Activated CD4-positive, alpha-beta memory T cell treated with anti-CD3 and anti-CD28 coated beads for 36 hours (primary cell): ENCODE results near the gene ZFP36L2. TPM values are rescaled to one million over a fixed set of nuclear protein-coding genes. Genes with fewer than 3 reads are reported as not detected.

Experiments
- CTCF ChIA-PET: fragments of 350-600 bp; sonication (Branson Sonifier 250); formaldehyde crosslinking; loops from one replicate; lab custom pipeline; 2021; ENCODE audit warnings: antibody characterized with exemption, inconsistent platforms; lab: Charles Lee
- POLR2A ChIA-PET: fragments of 350-600 bp; sonication (Branson Sonifier 250); formaldehyde crosslinking; loops from one replicate; lab custom pipeline; 2021; ENCODE audit warnings: antibody characterized with exemption; lab: Charles Lee
- DNase-seq: peaks from one replicate; pipeline ENCODE4 v3.0.0-alpha.2; 2020
- H3K27ac Mint-ChIP-seq: one replicate; pipeline ENCODE4 v1.8.0; 2021; ENCODE audit warnings: mixed read lengths
- H3K27me3 Mint-ChIP-seq: one replicate; pipeline ENCODE4 v1.8.0; 2021; ENCODE audit warnings: mixed read lengths
- H3K36me3 Mint-ChIP-seq: one replicate; pipeline ENCODE4 v1.8.0; 2021; ENCODE audit warnings: mixed read lengths
- H3K4me1 Mint-ChIP-seq: one replicate; pipeline ENCODE4 v1.8.0; 2021; ENCODE audit warnings: low read depth, mixed read lengths
- H3K4me3 Mint-ChIP-seq: one replicate; pipeline ENCODE4 v1.8.0; 2021; ENCODE audit warnings: mild to moderate bottlenecking, mixed read lengths
- H3K9me3 Mint-ChIP-seq: one replicate; pipeline ENCODE4 v1.8.0; 2021; ENCODE audit warnings: mixed read lengths
- intact Hi-C: fragments of 100-400 bp; cut with micrococcal nuclease; formaldehyde crosslinking; loops from one replicate; pipeline ENCODE4 v1.15.1; 2023
- total RNA-seq, 2 experiments: library from RNA; stranded (reverse); gene quantifications; one replicate each; pipeline ENCODE4 v1.2.3, GENCODE V29; 2021

Gene ZFP36L2
- total RNA-seq, 2 experiments from 2014 or later: 78.4 to 79.8 TPM

DNA sequence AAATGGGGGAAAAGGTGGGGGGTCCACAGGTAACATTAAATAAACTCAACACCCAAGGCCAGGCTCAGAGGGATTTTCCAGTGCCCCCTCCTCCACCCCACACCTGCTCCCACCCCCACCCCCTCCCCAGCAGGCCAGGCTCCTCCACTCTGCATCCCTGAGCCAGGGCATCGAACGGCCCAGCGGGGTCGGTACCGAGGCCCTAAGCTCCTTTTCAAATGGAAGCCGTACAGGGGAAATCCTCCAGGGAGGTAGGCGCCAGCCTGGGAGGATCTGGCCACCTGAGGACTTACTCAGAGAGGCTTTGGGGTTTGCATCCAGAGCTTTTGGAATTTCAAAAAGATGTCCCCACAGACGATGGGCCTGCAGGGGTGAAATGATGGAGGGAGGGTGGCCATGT is 46.5 kb downstream of the ZFP36L2 start:
- no peak overlapping the region for H3K4me3 Mint-ChIP-seq
- DNase-seq: no peak
- no peaks in the 10 kb centered on the region for H3K9me3 Mint-ChIP-seq
- H3K27me3 Mint-ChIP-seq: no peaks in the 10 kb centered on the region
- CTCF ChIA-PET: interaction anchor here (0.6 to 2.0 kb wide), 5 partner anchors 9 to 49 kb away, joined by 3 to 6 read pairs (median 4); no protein-coding TSS in a partner anchor
- intact Hi-C loops: no loop called here
- H3K36me3 Mint-ChIP-seq: no peaks in the 10 kb centered on the region
- peaks cover 69% of the 10 kb centered on the region for H3K4me1 Mint-ChIP-seq
- POLR2A ChIA-PET: interaction anchor here (1.1 to 1.4 kb wide), 3 partner anchors 11 to 47 kb away, joined by 3 to 7 read pairs (median 5); partner anchors contain the start of gene ZFP36L2
- no peak overlapping the region for H3K27ac Mint-ChIP-seq

DNA sequence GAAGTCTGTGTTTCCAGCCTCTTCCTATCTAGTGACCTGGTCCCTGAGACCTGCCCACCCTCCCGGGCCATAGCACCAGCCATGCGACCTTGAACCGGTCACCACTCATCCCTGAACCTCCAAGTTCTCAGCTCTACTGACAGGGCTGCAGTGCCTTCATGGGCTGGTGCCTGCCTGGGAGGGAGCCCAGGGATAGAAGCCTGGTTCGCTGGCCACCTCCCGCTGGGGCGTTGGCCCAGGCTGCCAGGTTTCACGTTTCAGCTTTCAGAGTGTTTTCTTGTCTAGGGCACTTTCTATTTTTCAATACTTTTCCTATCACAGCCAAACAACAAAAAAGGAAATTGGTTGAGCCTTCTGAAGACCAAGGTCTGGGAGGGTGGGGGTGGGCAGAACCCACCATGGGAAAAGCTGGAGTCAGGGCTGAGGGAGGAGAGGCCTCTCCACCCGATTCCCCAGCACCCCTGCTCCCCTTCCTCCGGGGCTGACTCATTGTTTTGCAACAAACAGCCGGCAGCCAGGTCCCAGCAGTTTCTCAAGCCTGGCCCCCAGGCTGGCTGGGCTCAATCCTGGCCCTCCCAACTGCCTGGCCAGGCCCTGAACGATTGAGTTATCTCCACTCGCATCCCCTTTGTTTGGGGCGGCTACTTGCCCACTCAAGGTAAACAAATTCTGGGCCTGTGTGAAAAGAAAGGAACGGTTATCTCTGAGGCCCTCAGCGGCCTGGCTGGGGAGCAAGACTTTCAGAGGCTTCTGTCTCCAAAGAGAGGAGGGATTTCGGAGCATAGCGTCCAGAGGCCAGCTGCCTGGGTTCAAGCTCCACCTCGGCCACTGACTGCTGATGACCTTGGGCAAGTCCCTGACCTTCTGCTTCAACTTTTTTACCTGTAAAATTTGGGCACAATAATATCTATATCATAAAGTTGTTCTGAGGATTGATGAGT is 47.5 kb downstream of the ZFP36L2 start:
- Mint-ChIP-seq H3K27me3 (no peaks in the 10 kb centered on the region), H3K27ac (peak overlapping the region; percentile 87), H3K4me1 (peaks cover 69% of the 10 kb centered on the region), H3K36me3 (no peaks in the 10 kb centered on the region), H3K4me3 (peak overlapping the region; percentile 29), H3K9me3 (no peaks in the 10 kb centered on the region)
- DNase-seq: peak; percentile 61
- intact Hi-C loops: no loop called here
- CTCF ChIA-PET: interaction anchor here (0.8 to 15.7 kb wide), 3 partner anchors 11 to 45 kb away, joined by 3 to 269 read pairs (median 4); partner anchors contain the start of gene ZFP36L2
- POLR2A ChIA-PET: interaction anchor here (14.3 kb wide), 1 partner anchor 44 kb away, joined by 215 read pairs; the partner anchor contains the start of gene ZFP36L2

DNA sequence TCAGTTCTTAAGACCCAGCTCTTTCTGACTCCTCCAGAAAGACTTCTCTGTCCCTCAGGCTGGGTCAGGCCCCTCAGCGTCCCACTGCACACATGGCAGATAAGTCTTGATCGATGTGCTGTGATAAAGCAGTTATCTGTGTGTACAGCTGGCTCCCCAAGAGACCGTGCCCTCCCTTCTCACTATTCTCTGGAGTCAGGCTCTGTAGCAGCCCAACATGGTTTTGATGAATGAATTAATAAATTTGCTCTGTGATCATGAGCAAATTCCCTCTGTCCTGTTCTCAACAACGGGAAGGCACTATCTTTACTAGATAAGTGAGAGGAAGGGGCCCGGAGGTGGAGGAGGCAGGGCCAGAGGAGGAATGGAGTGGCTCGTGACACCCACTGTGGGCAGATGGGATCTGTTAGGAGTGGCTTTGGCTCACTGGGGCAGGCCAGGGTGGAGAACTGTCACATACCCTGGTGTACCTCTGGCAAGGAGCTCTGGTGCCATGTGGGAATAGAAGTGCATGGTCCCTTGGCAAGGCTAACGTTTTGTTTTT is 48.3 kb downstream of the ZFP36L2 start:
- ChIA-PET CTCF (interaction anchor here (1.5 to 15.7 kb wide), 3 partner anchors 10 to 45 kb away, joined by 4 to 269 read pairs (median 11); partner anchors contain the start of gene ZFP36L2), POLR2A (interaction anchor here (14.3 kb wide), 1 partner anchor 45 kb away, joined by 215 read pairs; the partner anchor contains the start of gene ZFP36L2)
- H3K9me3 Mint-ChIP-seq: no peaks in the 10 kb centered on the region
- H3K36me3 Mint-ChIP-seq: no peaks in the 10 kb centered on the region
- DNase-seq: no peak
- peak overlapping the region; percentile 87 for H3K27ac Mint-ChIP-seq
- intact Hi-C loops: no loop called here
- H3K4me1 Mint-ChIP-seq: peaks cover 72% of the 10 kb centered on the region
- no peaks in the 10 kb centered on the region for H3K27me3 Mint-ChIP-seq
- no peak overlapping the region for H3K4me3 Mint-ChIP-seq

DNA sequence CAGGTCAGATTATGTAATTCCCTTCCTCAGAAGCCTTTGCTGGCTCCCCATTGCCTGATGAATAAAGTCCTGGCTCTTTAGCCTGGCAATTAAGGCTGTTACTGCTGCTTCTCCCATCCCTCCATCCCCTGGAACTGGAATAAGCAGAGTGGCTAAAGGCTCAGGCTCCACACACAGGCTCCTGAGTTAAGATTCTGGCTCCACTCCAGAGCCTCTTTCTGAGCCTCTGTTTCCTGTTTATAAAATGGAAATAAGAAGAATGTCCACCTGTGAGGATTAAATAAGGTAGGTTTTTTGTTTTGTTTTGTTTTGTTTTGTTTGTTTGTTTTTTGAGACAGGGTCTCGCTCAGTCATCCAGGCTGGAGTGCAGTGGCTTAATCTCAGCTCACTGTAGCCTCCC is 50.0 kb downstream of the ZFP36L2 start:
- H3K27me3 Mint-ChIP-seq: no peaks in the 10 kb centered on the region
- H3K36me3 Mint-ChIP-seq: no peaks in the 10 kb centered on the region
- peaks cover 82% of the 10 kb centered on the region for H3K4me1 Mint-ChIP-seq
- H3K9me3 Mint-ChIP-seq: no peaks in the 10 kb centered on the region
- ChIA-PET POLR2A (interaction anchor here (0.6 to 14.3 kb wide), 3 partner anchors 17 to 60 kb away, joined by 3 to 215 read pairs (median 33); partner anchors contain the start of gene ZFP36L2), CTCF (interaction anchor here (2.3 to 15.7 kb wide), 2 partner anchors 17 to 47 kb away, joined by 11 to 269 read pairs; partner anchors contain the start of gene ZFP36L2)
- intact Hi-C loops: no loop called here
- H3K27ac Mint-ChIP-seq: peak overlapping the region; percentile 87
- DNase-seq: no peak
- H3K4me3 Mint-ChIP-seq: no peak overlapping the region

DNA sequence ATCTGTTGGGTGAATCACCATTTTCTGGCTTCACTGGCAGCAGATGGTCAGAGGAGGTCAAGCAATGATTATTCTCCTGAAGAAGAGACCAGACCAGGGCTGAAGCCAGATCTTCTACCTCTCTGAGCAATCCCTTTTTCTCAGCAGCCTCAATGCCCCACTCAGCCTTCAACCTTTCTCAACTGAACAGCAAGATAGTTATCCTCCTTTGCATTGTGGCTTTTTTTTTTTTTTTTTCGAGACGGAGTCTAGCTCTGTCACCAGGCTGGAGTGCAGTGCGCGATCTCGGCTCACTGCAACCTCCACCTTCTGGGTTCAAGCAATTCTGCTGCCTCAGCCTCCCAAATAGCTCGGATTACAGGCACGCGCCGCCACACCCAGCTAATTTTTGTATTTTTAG is 50.5 kb downstream of the ZFP36L2 start:
- CTCF ChIA-PET: interaction anchor here (1.2 to 15.7 kb wide), 3 partner anchors 18 to 48 kb away, joined by 9 to 269 read pairs (median 11); partner anchors contain the start of gene ZFP36L2
- no peak overlapping the region for H3K4me3 Mint-ChIP-seq

GRCh38 chr2:43175020-43175441 is 51.4 kb downstream of the ZFP36L2 start:
- no peak for DNase-seq
- H3K4me1 Mint-ChIP-seq: peaks cover 88% of the 10 kb centered on the region
- ChIA-PET CTCF (interaction anchor here (1.2 to 15.7 kb wide), 7 partner anchors 12 to 49 kb away, joined by 3 to 269 read pairs (median 6); partner anchors contain the start of gene ZFP36L2), POLR2A (interaction anchor here (0.7 to 14.3 kb wide), 11 partner anchors 9 to 421 kb away, joined by 3 to 215 read pairs (median 5); partner anchors contain the start of genes THADA and ZFP36L2)
- H3K36me3 Mint-ChIP-seq: no peaks in the 10 kb centered on the region
- peak overlapping the region; percentile 87 for H3K27ac Mint-ChIP-seq
- H3K4me3 Mint-ChIP-seq: peak overlapping the region; percentile 40
- intact Hi-C loops: no loop called here
- no peaks in the 10 kb centered on the region for H3K9me3 Mint-ChIP-seq
- H3K27me3 Mint-ChIP-seq: no peaks in the 10 kb centered on the region

More for the DNA sequence above, 50.5 kb downstream of the ZFP36L2 start:
- Mint-ChIP-seq H3K27me3 (no peaks in the 10 kb centered on the region), H3K27ac (peak overlapping the region; percentile 87), H3K9me3 (no peaks in the 10 kb centered on the region), H3K4me1 (peaks cover 83% of the 10 kb centered on the region), H3K36me3 (no peaks in the 10 kb centered on the region)
- peak; percentile 37 for DNase-seq
- POLR2A ChIA-PET: interaction anchor here (0.6 to 14.3 kb wide), 7 partner anchors 11 to 61 kb away, joined by 3 to 215 read pairs (median 5); partner anchors contain the start of gene ZFP36L2
- intact Hi-C loops: no loop called here

GRCh38 chr2:43174368-43174916 is 52.0 kb downstream of the ZFP36L2 start:
- DNase-seq: peak; percentile 89
- H3K36me3 Mint-ChIP-seq: no peaks in the 10 kb centered on the region
- peak overlapping the region; percentile 87 for H3K27ac Mint-ChIP-seq

More at GRCh38 chr2:43174368-43174916, 52.0 kb downstream of the ZFP36L2 start:
- Mint-ChIP-seq H3K27me3 (no peaks in the 10 kb centered on the region), H3K4me1 (peaks cover 94% of the 10 kb centered on the region), H3K4me3 (peak overlapping the region; percentile 40), H3K9me3 (no peaks in the 10 kb centered on the region)
- intact Hi-C loops: loop anchor here (1.0 kb wide), 6 partner anchors 10 to 52 kb away; partner anchors contain the start of gene ZFP36L2
- ChIA-PET CTCF (interaction anchor here (1.1 to 15.7 kb wide), 9 partner anchors 9 to 49 kb away, joined by 3 to 269 read pairs (median 4); partner anchors contain the start of gene ZFP36L2), POLR2A (interaction anchor here (0.7 to 14.3 kb wide), 11 partner anchors 10 to 421 kb away, joined by 3 to 215 read pairs (median 5); partner anchors contain the start of genes THADA and ZFP36L2)
